ENCODE results near the gene SLC25A29. TPM values are rescaled to one million over a fixed set of nuclear protein-coding genes. Genes with fewer than 3 reads are reported as not detected.
"Not testable (repeated sequence)": the region's sequence is repeated elsewhere in the genome, so short reads cannot be mapped to it uniquely, and the experiment has no call there.

Gene SLC25A29
- total and polyA plus RNA-seq, 4 donors: 3.9 to 56.6 (median 42.0) TPM

- DNase-seq; H3K4me3 ChIP-seq (ENCODE audit: low read length in 2 of 2); H3K27me3 ChIP-seq (ENCODE audit: control insufficient read depth in 1 of 2, insufficient read depth in 2 of 2, low read length in 1 of 2); H3K27ac ChIP-seq (ENCODE audit: low read depth in 1 of 2, low read length in 2 of 2); ATAC-seq (ENCODE audit: low FRiP score); H3K36me3 ChIP-seq (ENCODE audit: control insufficient read depth in 1 of 2, insufficient read depth in 2 of 2, low read length in 1 of 2); H3K9me3 ChIP-seq (ENCODE audit: control insufficient read depth, low read length); H3K4me1 ChIP-seq (ENCODE audit: control insufficient read depth in 1 of 2, insufficient read depth in 2 of 2, low read length in 2 of 2): not testable (repeated sequence)
- WGBS, 2 donors: 91% methylated on average over 8 of the region's 8 CpGs
- intact Hi-C loops (cut with DNase I): loop anchor here (5.0 kb wide), 1 partner anchor 89 kb away; the partner anchor contains the start of gene WDR25 (in 2 of the 2)
These were observed 18.3 kb downstream of the SLC25A29 start for GRCh38 chr14:100287998-100288295.

GRCh38 chr14:100287202-100287997 is 18.8 kb downstream of the SLC25A29 start:
- H3K4me1 ChIP-seq (ENCODE audit: control insufficient read depth in 1 of 2, insufficient read depth in 2 of 2, low read length in 2 of 2): no peaks in the 10 kb centered on the region
- WGBS, 2 donors: 72 to 76% methylated on average over 12 of the region's 12 CpGs
- no peak overlapping the region for H3K4me3 ChIP-seq (ENCODE audit: low read length in 2 of 2)
- ATAC-seq (ENCODE audit: low FRiP score): no peak
- H3K27ac ChIP-seq (ENCODE audit: low read depth in 1 of 2, low read length in 2 of 2): no peak overlapping the region
- DNase-seq: peak in 1 of 2 donors; percentile 68
- no peaks in the 10 kb centered on the region for H3K27me3 ChIP-seq (ENCODE audit: control insufficient read depth in 1 of 2, insufficient read depth in 2 of 2, low read length in 1 of 2)
- peaks cover 0 to 2% of the 10 kb centered on the region in 2 donors for H3K36me3 ChIP-seq (ENCODE audit: control insufficient read depth in 1 of 2, insufficient read depth in 2 of 2, low read length in 1 of 2)
- no peaks in the 10 kb centered on the region for H3K9me3 ChIP-seq (ENCODE audit: control insufficient read depth, low read length)
- intact Hi-C loops (cut with DNase I): loop anchor here (5.0 kb wide), 1 partner anchor 90 kb away; the partner anchor contains the start of gene WDR25 (in 2 of the 2)

GRCh38 chr14:100286484-100287191 is 19.6 kb downstream of the SLC25A29 start:
- Histone ChIP-seq H3K36me3 (ENCODE audit: control insufficient read depth in 1 of 2, insufficient read depth in 2 of 2, low read length in 1 of 2) (no peaks in the 10 kb centered on the region), H3K9me3 (ENCODE audit: control insufficient read depth, low read length) (no peaks in the 10 kb centered on the region), H3K4me1 (ENCODE audit: control insufficient read depth in 1 of 2, insufficient read depth in 2 of 2, low read length in 2 of 2) (no peaks in the 10 kb centered on the region), H3K4me3 (ENCODE audit: low read length in 2 of 2) (no peak overlapping the region), H3K27ac (ENCODE audit: low read depth in 1 of 2, low read length in 2 of 2) (no peak overlapping the region), H3K27me3 (ENCODE audit: control insufficient read depth in 1 of 2, insufficient read depth in 2 of 2, low read length in 1 of 2) (no peaks in the 10 kb centered on the region)
- ATAC-seq (ENCODE audit: low FRiP score) (no peak), DNase-seq (peak; percentile 43 to 71)
- intact Hi-C loops (cut with DNase I): loop anchor here (5.0 kb wide), 1 partner anchor 91 kb away; the partner anchor contains the start of gene WDR25 (in 2 of the 2)
- 63 to 66% methylated on average over 10 of the region's 10 CpGs for WGBS, 2 donors

- intact Hi-C loops (cut with DNase I): loop anchor here (1.0 to 5.0 kb wide), 2 partner anchors 32 to 91 kb away; partner anchors contain the start of gene WDR25 (in 2 of the 2)
- peak overlapping the region in 1 of 2 donors; percentile 36 for H3K4me3 ChIP-seq (ENCODE audit: low read length in 2 of 2)
- H3K27ac ChIP-seq (ENCODE audit: low read depth in 1 of 2, low read length in 2 of 2): no peak overlapping the region
- no peak for ATAC-seq (ENCODE audit: low FRiP score)
- 19 to 35% methylated on average over 3 to 13 of the region's 13 CpGs for WGBS, 2 donors
- DNase-seq: no peak
- no peaks in the 10 kb centered on the region for H3K4me1 ChIP-seq (ENCODE audit: control insufficient read depth in 1 of 2, insufficient read depth in 2 of 2, low read length in 2 of 2)
- no peaks in the 10 kb centered on the region for H3K36me3 ChIP-seq (ENCODE audit: control insufficient read depth in 1 of 2, insufficient read depth in 2 of 2, low read length in 1 of 2)
- no peaks in the 10 kb centered on the region for H3K27me3 ChIP-seq (ENCODE audit: control insufficient read depth in 1 of 2, insufficient read depth in 2 of 2, low read length in 1 of 2)
- H3K9me3 ChIP-seq (ENCODE audit: control insufficient read depth, low read length): no peaks in the 10 kb centered on the region
These were observed 20.3 kb downstream of the SLC25A29 start for GRCh38 chr14:100285913-100286400.

- intact Hi-C loops (cut with DNase I): loop anchor here (1.0 to 5.0 kb wide), 2 partner anchors 33 to 92 kb away; partner anchors contain the start of gene WDR25 (in 2 of the 2)
- peak overlapping the region in 1 of 2 donors; percentile 66 for H3K27ac ChIP-seq (ENCODE audit: low read depth in 1 of 2, low read length in 2 of 2)
These were observed 21.0 kb downstream of the SLC25A29 start for GRCh38 chr14:100285021-100285912.

GRCh38 chr14:100283984-100284881 is 22.0 kb downstream of the SLC25A29 start:
- intact Hi-C loops (cut with DNase I): no loop called here
- Histone ChIP-seq H3K27me3 (ENCODE audit: control insufficient read depth in 1 of 2, insufficient read depth in 2 of 2, low read length in 1 of 2) (no peaks in the 10 kb centered on the region), H3K4me3 (ENCODE audit: low read length in 2 of 2) (no peak overlapping the region), H3K36me3 (ENCODE audit: control insufficient read depth in 1 of 2, insufficient read depth in 2 of 2, low read length in 1 of 2) (no peaks in the 10 kb centered on the region), H3K4me1 (ENCODE audit: control insufficient read depth in 1 of 2, insufficient read depth in 2 of 2, low read length in 2 of 2) (no peaks in the 10 kb centered on the region), H3K9me3 (ENCODE audit: control insufficient read depth, low read length) (no peaks in the 10 kb centered on the region), H3K27ac (ENCODE audit: low read depth in 1 of 2, low read length in 2 of 2) (no peak overlapping the region)
- WGBS, 2 donors: 61 to 62% methylated on average over 26 of the region's 26 CpGs
- ATAC-seq (ENCODE audit: low FRiP score) (no peak), DNase-seq (peak; percentile 32 to 55)

More at GRCh38 chr14:100285021-100285912, 21.0 kb downstream of the SLC25A29 start:
- ATAC-seq (ENCODE audit: low FRiP score) (peak; percentile 92), DNase-seq (peak; percentile 78 to 90)
- Histone ChIP-seq H3K27me3 (ENCODE audit: control insufficient read depth in 1 of 2, insufficient read depth in 2 of 2, low read length in 1 of 2) (no peaks in the 10 kb centered on the region), H3K9me3 (ENCODE audit: control insufficient read depth, low read length) (no peaks in the 10 kb centered on the region), H3K36me3 (ENCODE audit: control insufficient read depth in 1 of 2, insufficient read depth in 2 of 2, low read length in 1 of 2) (no peaks in the 10 kb centered on the region), H3K4me3 (ENCODE audit: low read length in 2 of 2) (peak overlapping the region; percentile 36 to 92), H3K4me1 (ENCODE audit: control insufficient read depth in 1 of 2, insufficient read depth in 2 of 2, low read length in 2 of 2) (no peaks in the 10 kb centered on the region)
- 0 to 1% methylated on average over 60 to 82 of the region's 82 CpGs for WGBS, 2 donors

- H3K4me1 ChIP-seq (ENCODE audit: control insufficient read depth in 1 of 2, insufficient read depth in 2 of 2, low read length in 2 of 2); H3K9me3 ChIP-seq (ENCODE audit: control insufficient read depth, low read length); H3K27ac ChIP-seq (ENCODE audit: low read depth in 1 of 2, low read length in 2 of 2); ATAC-seq (ENCODE audit: low FRiP score); H3K27me3 ChIP-seq (ENCODE audit: control insufficient read depth in 1 of 2, insufficient read depth in 2 of 2, low read length in 1 of 2); intact Hi-C loops (cut with DNase I); H3K4me3 ChIP-seq (ENCODE audit: low read length in 2 of 2); H3K36me3 ChIP-seq (ENCODE audit: control insufficient read depth in 1 of 2, insufficient read depth in 2 of 2, low read length in 1 of 2): not testable (repeated sequence)
- whole genome bisulfite sequencing, 2 donors: 90 to 92% methylated on average over 7 to 9 of the region's 9 CpGs
- peak; percentile 14 to 16 for DNase-seq
These were observed 22.8 kb downstream of the SLC25A29 start for GRCh38 chr14:100283436-100283835.

Data from aorta (tissue), 5 donors.